RCC 7860 (cell line): ENCODE results near the gene YPEL2.

ENCODE experiments used
- DNase-seq: peaks from one replicate; pipeline ENCODE4 v3.0.0-alpha.2; 2015; ENCODE audit warnings: low spot score
- FAIRE-seq: peaks from 2 replicates; lab custom pipeline; 2012; peaks lifted over from hg19 to GRCh38; lab: Jason Lieb, UNC

YPEL2 gene

DNA sequence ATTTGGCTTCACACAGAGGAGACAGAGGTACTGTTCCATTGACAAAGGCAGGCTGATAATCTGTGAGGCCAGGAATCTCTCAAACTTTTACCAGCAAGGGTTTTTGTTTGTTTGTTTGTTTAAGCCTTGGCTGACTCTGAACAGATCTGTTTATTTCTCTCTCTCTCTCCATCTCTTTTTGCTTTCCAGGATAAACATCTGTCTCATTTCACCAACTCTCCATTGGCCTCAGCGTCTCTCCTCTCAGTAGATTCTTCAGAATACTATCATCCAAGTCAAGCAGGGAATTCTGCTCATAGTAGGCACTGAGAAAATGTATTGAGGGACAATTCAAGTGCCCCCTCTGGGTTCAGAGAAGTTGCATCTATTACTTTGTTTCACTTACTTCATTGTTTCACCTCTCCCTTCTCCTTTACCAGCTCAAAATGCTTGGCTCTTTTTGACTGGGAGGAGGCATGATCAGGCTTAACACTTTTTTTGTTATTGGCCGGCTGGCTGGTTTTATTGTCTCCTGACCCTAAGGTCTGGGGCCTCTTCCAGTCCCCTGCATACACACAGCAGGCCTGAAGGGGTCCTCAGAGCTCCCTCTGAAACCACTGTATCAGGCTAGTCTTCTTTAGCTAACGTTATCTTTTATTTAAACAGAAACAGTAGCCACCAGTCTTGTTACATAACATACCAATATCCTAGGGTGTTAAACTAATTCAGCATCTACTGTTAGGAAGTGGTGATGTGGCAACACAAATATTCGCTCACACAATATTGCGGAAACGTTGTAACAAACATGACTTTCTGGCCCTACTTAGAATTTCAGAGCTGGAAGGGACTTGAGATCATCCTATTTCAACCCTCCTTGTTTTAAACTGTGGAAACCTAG is 2.0 kb upstream of the YPEL2 start:
- FAIRE-seq = peak; percentile 11
- peak; percentile 46 for DNase-seq

DNA sequence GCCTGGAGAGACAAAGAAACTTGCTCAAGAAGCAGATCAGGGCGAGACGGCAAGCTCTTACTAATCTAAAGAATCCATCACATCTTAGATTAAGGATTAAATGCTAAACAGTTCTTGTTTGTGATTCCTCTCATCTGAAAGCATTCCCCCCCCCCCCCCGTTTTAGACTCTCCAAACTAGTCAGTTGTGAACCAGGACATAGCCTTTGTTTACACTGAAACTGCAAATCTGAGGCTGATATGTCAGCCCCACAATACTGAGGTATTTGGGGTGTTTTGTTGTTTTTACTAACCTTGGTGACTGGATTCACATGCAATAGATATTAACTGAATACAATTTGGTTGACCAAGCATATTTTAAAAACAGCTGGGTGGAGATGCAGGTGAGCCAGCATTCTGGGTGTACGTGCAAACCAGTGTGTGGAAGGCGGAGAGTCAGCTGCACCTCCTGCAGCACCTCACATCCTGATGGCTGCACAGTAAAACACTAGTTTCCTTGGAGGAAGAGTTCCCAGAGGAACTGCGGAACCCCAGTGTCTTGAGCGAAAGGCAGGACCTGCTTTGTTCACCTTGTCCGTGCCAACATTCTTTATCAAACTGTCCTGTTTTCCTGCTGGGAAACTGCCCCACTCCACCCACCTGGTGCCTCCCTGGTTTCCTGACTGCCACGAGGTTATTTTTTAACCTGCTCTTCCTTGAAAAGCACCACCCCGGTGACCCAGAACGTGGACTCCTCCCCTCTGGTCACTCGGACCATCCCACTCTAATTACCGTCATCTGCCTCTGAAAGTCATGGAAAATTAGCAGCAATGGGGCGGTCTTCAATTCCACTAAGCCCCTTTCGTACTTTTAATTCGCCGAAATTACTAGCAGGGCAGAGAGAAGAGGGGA is 1.2 kb upstream of the YPEL2 start:
- FAIRE-seq (peak; percentile 39), DNase-seq (peak; percentile 46)

- DNase-seq = no peak
- FAIRE-seq = no peak
Observed at GRCh38 chr17:59331929-59332748, 684 bp downstream of the YPEL2 start.

DNA sequence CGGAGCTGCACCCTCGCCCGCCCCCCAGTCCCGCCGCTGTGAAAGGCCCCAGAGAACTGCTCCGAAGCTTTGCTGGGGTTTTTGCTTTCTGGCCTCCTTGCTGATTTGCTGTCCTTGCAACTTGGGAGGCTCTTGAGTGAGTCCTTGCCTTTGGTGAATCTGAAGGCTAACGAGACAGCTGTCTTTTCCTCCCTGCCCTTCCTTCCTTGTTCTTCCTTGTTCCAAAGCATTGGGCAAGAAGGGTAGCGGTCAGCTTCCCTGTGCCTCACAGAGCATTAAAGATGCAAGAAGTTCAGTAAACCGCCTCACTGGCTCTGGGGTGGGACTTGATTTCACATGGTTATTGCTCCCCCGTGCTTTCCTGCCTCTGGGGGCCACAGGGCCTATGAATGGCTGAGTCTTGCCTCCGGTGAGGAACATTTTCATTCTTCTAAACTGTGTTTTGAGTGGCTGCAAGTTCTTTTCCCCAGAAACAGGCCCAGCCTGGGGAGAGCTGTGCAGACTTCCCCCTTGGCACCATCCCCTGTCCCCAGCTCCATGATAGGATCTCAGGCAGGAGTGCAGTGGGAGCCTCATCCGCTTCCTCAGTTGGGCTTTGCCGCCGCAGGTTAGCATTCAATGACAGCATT is 1.4 kb downstream of the YPEL2 start:
- FAIRE-seq = no peak
- DNase-seq = no peak

DNA sequence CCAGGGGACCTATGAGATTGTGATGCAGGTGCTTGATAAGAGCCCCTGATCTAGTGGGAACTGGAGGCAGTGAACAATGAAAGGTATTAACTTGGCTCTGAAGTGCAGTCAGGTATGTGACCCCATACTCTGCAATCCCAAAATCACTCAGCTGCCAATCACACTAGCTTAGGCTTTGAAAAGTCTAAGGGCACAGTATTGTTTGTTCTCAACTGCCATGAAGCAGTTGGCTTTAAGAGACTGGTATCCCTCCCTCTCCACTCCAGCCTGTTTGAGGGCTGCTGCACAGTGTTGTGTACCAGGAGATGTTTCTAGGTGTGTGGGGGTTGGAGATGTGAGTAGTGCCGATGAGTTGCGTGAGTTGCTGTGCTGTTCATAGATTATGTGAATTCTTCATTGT is 2.4 kb downstream of the YPEL2 start:
- no peak for FAIRE-seq
- no peak for DNase-seq

DNA sequence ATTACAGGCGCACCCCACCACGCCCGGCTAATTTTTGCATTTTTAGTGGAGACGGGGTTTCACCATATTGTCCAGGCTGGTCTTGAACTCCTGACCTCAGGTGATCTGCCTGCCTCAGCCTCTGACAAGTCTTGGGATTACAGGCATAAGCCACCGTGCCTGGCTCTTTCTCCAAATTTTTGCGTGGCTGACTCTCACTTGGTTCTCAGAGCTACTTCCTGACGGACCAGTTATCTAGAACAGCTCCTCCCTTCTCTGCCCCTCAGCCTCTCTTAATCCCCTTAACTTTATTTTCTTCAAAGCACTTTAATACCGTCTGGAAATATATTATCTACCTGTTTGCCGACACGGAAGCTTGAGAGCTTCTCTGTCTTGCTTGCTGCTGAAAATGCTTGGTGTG is 4.2 kb downstream of the YPEL2 start:
- FAIRE-seq (no peak), DNase-seq (no peak)

DNA sequence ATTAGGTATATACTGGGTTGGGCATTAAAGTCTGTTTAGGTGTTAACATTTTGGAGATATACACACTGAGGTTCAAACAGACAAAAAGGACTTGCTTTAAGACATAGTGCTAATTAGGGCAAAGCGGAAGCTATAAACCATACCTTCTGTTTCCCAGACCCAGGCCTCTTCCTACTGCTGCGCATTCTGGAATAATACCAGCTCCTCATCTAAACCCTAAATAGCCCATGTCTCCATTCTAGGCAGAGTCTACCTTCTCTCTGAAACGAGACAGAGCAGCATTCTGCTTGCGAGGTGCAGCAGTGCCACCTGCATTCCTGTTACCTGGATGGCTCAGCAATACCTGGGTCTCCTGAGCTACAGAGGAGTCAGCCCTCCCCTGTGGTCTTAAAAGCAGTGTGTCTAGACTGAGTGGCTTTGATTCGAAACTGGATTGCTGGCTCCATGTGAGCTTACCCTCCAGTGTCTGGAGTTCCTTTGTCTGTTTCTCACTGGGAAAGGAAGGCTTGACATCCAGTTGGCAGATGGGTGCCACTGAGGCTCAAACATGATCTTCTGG is 6.4 kb downstream of the YPEL2 start:
- DNase-seq (no peak), FAIRE-seq (no peak)

- FAIRE-seq (no peak), DNase-seq (no peak)
Observed at GRCh38 chr17:59338498-59338897, 7.0 kb downstream of the YPEL2 start.

- FAIRE-seq (no peak), DNase-seq (no peak)
Observed at GRCh38 chr17:59341922-59342321, 10.5 kb downstream of the YPEL2 start.

GRCh38 chr17:59342681-59343131 is 11.3 kb downstream of the YPEL2 start:
- DNase-seq (no peak), FAIRE-seq (no peak)

DNA sequence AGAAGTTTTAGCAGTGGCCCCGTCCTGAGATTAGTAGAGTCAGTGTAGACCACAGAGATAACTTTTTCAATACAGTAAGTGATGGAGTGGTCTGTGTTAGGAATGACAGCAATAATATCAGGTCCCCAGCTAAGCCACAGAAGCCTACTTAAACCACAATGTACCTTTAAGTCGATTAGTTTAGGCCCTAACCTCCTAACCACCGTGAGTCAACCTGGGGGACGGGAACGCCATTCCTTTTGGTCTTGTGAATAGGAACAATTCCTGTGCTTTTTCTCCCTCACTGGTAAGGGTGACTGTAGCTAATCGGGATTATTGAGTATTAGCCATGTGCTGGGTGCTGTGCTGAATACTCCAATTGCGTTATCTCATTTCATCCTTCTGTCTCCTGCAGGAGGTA is 14.0 kb downstream of the YPEL2 start:
- no peak for FAIRE-seq
- no peak for DNase-seq

DNA sequence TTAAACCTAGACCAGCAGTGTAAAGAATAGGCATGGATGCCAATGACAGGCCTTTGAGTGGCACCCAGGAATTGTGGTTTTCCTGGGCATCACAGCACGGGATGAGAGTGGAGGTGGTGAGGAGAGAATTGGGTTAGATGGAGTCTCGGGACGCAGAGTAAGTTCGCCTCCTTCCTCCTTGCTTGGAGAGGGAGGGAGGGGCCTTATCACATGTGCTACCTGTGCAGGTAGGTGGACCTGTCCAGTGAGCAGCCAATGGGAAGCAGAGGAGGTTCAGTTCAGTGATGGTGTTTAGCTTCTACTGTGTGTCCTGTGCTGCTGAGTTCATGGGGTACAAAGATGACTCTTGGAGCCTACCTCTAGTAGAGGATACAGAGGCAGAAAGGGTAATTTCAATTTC is 14.9 kb downstream of the YPEL2 start:
- DNase-seq (no peak), FAIRE-seq (no peak)

GRCh38 chr17:59346876-59347407 is 15.5 kb downstream of the YPEL2 start:
- DNase-seq = no peak
- no peak for FAIRE-seq

DNA sequence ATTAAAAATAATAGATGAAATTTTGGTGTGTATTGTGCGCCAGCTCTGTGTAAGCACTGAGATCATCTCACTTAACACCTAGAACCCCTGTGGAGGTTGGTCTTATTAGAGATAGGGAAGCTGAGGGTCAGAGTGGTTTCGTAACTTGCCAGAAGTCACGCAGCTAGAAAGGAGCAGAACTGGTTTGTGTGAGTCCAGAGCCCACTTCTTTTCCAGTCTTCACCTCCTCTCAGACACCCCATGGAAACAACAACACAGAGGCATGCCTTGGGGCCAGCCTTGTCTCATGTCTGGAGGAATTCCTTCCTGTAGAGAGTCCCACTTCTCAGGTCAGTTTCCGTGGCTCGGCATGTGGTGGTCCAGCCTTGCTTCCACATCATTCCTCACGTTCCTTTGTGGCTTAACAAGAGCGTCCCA is 16.5 kb downstream of the YPEL2 start:
- FAIRE-seq (no peak), DNase-seq (no peak)

DNA sequence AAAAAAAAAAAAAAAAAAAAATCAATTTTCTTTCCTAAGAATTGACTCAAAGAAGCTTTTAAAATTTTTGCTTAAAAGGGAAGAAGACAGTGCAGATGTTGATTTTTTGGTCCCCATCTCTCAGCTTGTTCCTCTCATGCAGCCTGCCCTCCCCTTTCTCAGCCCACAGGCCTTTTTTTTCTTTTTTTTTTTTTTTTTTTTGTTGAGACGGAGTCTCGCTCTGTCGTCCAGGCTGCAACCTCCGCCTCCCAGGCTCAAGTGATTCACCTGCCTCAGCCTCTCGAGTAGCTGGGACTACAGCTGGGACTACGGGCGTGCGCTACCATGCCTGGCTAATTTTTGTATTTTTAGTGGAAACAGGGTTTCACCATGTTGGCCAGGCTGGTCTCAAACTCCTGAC is 17.7 kb downstream of the YPEL2 start:
- no peak for FAIRE-seq
- no peak for DNase-seq

- FAIRE-seq (no peak), DNase-seq (no peak)
Observed at GRCh38 chr17:59353106-59353854, 21.8 kb downstream of the YPEL2 start.

- DNase-seq = no peak
- FAIRE-seq = no peak
Observed at GRCh38 chr17:59353936-59354755, 22.7 kb downstream of the YPEL2 start.

DNA sequence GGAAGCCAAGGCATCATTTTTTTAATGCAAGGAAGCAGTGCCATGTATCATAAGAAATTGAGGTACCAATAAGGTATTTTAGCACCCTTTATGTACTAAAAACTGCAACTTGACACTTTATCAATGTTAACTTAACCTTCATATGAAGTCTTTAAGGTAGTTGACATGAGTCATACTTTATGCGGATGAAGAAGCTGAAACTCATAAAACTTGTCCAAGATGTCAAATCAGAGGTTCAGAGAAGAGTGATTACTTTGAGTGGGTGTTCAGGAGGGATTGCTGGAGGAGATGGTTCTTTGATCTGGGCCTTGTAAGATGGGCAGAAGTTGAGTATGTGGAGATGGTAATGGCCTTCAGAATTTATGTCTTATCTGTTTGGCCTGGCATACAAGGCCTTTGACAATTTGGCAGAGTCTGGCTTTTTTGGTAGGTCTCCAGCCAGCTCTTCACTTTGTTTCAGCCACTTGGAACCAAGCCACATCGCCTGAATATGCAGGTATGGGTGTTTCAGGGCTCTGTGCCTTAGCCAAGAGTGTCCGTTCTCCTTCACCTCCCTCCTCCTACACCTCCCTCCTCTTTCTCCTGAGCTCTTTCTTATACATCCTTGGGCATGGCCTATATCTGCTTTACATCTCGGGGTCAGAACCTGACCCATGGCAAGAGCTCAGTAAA is 23.7 kb downstream of the YPEL2 start:
- no peak for DNase-seq
- FAIRE-seq = no peak
